ENCODE results near the gene SLC5A3.

The SLC5A3 gene

GRCh38 chr21:34072145-34073031 is 990 bp upstream of the SLC5A3 start:
- no peak for FAIRE-seq

DNA sequence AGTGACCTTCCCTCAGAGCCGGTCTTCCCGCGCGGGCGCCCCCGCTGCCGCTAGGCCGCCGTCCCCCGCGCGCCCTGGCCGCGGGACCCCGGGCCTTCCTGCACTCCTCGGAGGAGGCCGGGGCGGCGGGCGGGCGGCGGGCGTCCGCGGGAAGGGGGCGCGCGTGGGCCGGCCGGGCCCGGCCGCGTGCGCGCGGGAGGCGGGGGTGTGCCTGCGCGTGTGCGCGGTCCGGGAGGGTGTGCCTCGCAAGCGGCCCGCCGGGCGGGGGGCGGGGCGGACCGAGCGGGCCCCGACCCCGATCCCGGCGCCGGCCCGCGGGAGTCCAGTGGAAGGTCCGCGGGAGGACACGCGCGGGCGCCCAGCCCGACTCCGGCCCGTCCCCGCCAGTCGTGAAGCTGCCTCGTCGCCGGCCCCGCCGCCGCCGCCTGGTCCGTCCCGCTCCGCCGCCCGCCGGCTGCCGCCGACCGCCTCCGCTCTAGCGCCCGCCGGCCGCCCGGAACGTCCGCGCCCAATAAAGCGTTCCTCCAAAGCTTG is 438 bp downstream of the SLC5A3 start:
- no peak for FAIRE-seq

DNA sequence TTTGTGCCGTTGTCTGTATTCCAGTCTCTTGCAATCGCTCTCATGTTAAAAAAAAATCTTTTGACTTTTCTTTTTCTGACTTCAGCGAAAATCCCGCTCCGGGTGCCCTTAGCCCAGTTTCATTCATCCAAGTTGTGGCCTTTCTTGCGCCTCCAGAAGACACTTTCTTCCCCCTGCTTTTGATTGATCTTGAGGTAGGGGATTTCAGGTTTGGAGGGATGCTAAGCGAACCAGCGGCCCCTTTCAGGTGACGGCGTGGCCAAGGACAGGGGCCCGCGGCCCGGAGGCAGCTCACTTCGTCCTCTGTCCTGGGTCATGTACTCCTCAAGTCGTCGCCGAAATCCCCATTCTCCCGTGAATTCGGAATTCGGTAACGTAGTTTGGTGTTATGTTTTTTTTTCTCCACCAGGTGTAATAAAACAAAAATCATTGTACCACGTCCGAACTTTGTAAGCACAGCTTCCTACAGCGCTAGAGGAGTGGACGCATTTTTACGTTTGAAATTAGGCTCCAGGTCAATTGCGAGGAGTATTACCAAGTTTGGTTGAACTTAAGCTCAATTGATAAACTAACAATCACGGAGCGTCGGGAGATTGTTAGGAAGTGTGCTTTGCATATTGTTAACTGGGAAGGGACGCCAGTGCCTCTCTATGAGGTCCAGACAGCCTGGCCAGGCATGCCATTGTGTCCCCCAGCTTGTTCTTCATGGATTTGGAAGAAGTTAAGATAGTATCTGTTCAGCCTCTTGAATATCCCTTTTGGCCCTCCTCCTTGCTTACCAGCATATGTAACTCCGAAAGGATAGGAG is 1.1 kb downstream of the SLC5A3 start:
- no peak for FAIRE-seq

- FAIRE-seq, result no peak
Measured at GRCh38 chr21:34075091-34075425, 1.7 kb downstream of the SLC5A3 start.

DNA sequence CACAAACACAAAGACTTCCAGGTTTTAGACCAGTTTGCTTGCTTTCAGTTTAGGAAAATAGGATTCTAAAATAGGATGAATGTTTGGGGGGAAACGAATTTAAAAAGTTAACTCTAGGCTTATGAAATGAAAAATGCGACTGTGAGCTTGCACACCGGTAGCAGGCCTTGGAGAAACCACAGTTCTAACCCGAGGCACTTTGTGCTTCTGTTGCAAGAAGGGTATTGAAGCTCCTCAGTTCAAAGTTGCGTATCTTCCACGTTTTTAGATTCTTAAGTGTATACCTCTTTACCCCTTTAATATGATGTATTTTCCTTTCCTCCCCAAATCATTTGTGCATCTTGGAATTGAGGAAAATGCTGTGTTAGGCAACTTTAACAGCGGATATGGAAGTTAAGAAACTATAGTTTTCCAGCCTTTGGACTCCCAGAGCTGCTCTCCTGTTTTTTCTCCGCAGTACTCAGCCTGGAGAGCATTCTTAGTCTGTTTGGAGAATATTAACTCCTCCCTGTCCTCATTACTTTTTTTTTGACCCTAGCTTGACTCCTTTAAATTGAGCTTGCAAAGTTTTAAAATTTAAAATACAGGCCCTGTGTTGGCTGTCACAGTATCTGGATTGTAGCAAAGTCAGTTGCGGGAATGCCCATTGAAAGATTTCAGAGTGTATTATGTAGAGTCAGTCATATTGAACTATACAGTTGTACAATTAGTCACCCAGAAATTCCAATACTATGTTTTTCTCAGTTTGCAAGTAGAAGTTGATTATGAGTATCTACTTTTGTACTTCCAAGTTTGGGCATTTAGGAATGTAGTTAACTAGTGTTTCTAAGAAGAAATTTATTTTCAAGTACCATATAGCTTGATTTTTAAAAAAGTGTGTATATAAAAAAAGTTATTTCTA is 2.6 kb downstream of the SLC5A3 start:
- peak; percentile 58 for FAIRE-seq

DNA sequence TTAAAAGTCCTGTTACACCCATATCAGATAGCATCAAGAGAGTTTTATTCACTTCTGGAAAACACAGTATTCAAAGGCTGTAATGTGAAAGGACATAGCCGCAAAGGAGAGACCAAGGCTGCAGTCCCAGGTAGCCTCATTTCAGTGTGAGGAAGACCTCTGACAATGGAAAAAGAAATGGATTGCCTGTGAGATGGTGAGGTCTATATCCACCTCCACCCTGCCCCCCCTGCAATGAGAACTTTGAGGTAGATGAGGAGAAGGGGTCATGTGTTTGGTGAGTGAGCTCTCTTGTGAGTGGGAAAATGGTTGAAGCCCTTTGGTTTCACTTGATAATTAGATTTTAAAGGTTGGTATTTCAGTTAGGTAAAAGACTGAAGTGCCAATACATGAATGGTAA is 3.5 kb downstream of the SLC5A3 start:
- no peak for FAIRE-seq

DNA sequence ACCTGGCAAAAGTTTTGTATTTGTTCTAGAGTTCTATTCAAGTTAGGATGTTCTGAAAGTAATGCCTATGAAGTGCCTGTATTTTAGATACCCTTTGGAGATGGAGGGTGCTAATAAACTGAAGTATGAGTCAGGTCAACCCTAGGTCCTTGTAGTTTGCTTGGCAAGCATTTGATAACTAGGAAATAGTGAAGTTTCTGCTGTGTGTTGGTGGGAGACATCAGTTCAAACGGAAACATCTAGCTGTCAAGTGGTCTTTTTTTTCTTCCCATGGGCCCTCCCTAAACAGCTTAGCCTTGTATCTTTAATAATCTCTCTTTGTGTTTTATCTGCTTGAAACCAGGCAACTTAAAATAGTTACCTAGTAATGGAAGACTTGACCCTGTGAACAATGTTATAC is 4.5 kb downstream of the SLC5A3 start:
- FAIRE-seq, result no peak

- FAIRE-seq, result no peak
Measured at GRCh38 chr21:34078915-34079314, 5.5 kb downstream of the SLC5A3 start.

- no peak for FAIRE-seq
Measured at GRCh38 chr21:34080710-34081109, 7.3 kb downstream of the SLC5A3 start.

DNA sequence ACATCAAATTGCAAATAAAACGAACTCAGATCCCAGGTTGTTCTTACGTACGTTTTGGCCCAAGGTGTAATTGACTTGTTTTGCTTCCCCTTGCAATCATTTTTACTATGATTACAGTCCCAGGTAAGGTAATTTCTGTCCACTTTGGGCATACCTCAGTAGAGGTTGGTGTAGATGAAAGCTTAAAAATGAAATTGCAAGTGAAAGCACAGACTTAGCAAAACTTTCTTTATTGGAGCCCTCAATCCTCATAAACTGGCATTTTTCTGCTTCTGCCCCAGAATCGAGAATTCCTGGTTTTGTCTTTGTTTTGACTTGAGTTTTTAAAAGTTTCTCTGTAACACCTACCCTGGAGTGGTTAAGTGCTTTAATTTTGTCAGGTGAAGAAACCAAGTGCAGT is 9.4 kb downstream of the SLC5A3 start:
- FAIRE-seq, result no peak

GRCh38 chr21:34083357-34083756 is 10.0 kb downstream of the SLC5A3 start:
- no peak for FAIRE-seq

DNA sequence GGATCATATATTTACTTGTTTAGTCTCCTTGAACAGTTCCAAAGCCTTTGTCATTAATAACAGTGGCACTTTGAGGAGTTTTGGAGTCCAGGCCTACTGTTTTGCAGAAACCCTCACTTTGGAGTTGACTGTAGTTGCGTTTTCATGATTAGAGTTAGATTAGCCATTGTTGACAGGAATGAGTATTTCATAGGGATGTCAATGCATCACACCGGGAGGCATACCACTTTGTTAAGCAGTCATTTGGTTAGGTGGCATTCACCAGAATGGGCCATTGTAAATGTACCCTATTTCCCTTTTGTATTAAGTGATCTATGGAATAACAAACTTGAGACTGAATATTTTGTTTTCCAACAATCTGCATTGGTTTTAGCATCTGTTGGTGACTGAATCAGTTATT is 11.8 kb downstream of the SLC5A3 start:
- no peak for FAIRE-seq

- no peak for FAIRE-seq
Measured at GRCh38 chr21:34086887-34087306, 13.5 kb downstream of the SLC5A3 start.

DNA sequence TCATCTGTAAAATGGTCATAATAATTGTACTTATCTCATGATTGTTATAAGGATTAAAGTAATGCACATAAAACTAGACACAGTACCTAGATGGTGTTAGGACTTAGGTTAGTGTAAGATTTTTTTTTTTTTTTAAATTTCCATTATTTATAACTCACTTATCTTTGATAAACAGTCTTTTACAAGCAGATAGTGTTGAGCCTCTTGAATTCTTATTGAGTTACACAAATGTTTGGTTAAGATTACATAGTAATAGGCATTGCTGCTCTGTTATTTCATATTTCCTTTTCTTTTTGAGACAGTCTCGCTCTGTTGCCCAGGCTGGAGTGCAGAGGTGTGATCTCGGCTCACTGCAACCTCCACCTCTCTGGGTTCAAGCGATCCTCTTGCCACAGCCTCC is 15.4 kb downstream of the SLC5A3 start:
- no peak for FAIRE-seq

- no peak for FAIRE-seq
Measured at GRCh38 chr21:34091032-34091431, 17.7 kb downstream of the SLC5A3 start.

GRCh38 chr21:34091607-34092006 is 18.2 kb downstream of the SLC5A3 start:
- FAIRE-seq, result no peak

DNA sequence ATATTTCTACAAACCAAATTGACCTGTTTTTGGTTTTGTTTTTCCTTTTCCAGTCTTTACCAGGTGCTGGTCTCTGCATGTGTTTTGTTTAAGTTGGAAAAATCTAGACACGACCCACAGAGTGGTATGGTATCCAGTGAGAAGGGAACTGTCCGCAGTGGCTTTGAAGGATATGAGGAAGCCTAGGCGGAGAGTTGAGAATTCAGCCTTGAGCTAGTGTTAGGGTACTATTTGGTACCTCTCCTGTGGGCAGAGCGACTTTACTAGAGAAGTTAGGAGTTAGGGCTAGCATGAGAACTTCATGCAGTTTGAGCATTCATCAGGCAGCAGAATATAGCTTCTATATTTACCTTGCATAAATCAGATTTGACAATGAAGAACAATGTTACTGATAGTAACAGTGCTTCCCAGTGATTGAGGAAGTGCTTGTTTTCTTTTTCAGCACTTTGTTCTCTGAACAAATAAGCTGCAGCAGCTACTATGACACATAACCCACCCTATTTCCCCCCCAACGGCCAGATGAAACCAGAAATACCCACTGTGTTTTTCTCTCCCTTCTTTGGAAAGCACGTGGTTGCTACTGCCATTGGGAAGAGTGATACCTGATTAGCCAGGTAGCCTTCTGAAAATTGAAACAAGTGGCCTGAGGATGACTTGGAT is 19.0 kb downstream of the SLC5A3 start:
- no peak for FAIRE-seq

DNA sequence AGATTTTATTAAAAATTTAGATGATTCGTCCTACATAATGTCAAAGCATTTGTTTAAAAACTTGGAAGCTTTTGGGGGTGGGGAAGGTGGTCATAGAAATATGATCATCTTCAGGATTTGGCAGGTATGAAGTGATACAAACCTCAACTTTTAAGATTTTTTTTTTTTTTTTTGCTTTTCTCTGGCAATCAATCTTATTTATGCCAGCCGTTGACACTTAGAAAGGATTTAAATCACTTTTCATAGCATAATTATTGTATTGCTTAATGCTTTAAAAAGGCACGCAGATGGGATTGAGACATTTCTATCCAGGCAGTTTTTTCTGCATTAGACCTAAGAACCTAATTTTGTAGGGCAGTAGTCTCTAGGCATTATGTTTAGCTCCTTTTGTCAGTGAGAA is 19.7 kb downstream of the SLC5A3 start:
- no peak for FAIRE-seq

GRCh38 chr21:34094949-34095348 is 21.6 kb downstream of the SLC5A3 start:
- no peak for FAIRE-seq

GRCh38 chr21:34097442-34097841 is 24.1 kb downstream of the SLC5A3 start:
- no peak for FAIRE-seq

- FAIRE-seq, result no peak
Measured at GRCh38 chr21:34100337-34100736, 27.0 kb downstream of the SLC5A3 start.

DNA sequence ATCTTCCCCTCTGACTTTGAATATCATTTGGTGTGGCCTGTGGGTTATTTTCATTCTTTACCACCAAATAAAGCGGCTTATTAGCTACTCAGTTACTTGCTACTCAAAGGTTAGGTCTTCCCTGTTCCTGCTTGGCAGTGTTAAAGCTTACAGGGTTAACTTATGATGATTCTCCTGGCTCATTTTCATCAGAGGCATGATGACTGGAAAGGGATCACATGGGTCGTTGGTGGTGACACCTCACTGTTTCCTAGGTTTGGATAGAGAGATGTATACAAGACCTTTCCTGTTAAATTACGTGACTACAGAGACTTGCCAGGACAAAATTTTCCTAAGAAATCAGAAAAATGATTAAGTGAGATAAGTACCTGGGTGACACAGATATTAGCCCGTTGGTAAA is 27.4 kb downstream of the SLC5A3 start:
- no peak for FAIRE-seq

Data from G401.6 (cell line).